ENCODE results near the gene LIG3. TPM values are rescaled to one million over a fixed set of nuclear protein-coding genes. Genes with fewer than 3 reads are reported as not detected.
"Not testable (repeated sequence)": the region's sequence is repeated elsewhere in the genome, so short reads cannot be mapped to it uniquely, and the experiment has no call there.

The LIG3 gene
- total RNA-seq, 1 donor from 2014 or later = 34.0 TPM

GRCh38 chr17:34999456-34999855 lies 19.1 kb downstream of the LIG3 start:
- no peak for DNase-seq

GRCh38 chr17:35000965-35001364 lies 20.7 kb downstream of the LIG3 start:
- not testable (repeated sequence) for DNase-seq

GRCh38 chr17:35001549-35001948 lies 21.2 kb downstream of the LIG3 start:
- no peak for DNase-seq

- DNase-seq = peak; percentile 9
These were observed 22.7 kb downstream of the LIG3 start for GRCh38 chr17:35002876-35003551.

DNA sequence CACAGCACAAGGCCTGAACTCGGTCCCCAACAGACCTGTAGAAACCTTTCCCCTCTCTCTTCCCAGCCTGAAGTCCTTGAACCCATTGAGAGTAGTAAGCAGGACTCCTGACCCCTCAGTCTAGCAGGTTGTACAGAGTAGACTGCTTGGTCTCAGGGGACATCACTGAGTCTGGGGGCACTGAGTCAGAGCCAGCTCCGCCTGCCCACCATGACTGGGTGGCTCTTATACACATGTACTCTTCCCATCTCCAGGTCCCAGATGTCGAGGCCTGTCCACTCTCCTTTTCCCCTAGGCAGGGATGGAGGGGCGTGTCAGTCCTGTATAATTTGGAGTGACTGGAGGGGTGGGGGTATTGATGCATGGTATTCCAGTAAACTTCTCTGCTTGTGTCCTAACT lies 23.5 kb downstream of the LIG3 start:
- no peak for DNase-seq

DNA sequence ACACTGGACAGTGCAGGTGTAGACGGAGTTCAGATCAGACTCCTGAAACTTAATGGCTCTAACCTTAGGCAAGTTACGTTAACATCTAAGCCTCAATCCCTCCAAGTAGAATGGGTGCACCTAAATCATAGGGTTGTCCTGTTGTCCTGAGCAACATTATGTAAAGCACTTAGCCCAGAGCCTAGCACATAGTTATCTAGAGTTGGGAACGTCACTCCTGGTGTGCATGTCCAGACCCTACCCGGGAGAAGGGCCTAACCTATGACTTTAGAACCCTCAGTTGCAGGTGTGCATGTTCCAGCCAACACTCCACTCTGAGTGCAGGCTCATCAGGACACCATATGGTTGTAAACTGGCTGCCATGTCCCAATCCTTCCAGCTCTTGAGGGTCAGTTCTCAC lies 26.0 kb downstream of the LIG3 start:
- no peak for DNase-seq

GRCh38 chr17:35006961-35007360 lies 26.6 kb downstream of the LIG3 start:
- DNase-seq = no peak

DNA sequence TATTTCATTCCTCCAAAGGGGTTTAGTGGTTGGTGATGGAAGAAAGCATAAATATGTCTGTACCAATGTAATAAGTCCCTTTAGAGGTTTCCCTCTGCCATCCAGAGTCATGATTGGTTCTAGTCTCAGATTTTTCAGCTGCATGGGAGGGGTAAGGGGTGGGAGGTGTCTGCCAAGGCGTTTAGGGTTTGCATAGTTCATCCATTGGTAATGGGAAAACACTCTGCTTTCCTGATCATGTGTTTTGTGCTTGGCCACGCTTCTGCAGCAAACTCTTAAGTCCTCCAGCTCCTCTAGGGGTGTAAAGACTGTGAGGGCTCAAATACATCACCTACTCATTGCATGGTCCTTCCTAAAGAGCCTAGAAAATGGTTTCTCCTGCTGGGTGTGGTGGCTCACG lies 29.8 kb downstream of the LIG3 start:
- DNase-seq = no peak

DNA sequence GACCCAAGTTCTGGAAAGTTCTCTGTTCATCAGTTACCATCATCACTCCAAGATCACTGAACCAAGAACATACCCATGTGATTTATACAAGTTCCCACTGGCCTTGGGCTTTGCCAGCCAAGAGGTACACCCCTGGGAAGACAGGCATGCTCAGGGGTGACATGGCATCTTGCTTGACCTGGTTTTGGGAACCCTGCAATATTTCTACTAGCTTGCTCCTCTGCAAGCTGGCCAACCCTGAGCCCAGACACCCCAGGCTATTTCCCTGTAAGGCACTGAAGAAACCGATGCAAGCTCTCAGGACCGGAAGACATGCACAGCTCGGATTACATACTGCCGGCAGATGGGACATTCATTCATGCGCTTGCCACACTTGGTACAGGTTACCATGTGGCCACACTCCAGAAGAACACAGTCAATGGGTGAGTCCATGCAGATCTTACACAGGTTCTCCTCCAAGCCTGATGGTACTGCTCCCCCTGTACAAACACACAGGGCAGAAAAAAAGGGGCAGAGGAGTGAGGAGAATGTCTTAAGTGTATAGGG lies 31.4 kb downstream of the LIG3 start:
- DNase-seq = peak; percentile 15

DNA sequence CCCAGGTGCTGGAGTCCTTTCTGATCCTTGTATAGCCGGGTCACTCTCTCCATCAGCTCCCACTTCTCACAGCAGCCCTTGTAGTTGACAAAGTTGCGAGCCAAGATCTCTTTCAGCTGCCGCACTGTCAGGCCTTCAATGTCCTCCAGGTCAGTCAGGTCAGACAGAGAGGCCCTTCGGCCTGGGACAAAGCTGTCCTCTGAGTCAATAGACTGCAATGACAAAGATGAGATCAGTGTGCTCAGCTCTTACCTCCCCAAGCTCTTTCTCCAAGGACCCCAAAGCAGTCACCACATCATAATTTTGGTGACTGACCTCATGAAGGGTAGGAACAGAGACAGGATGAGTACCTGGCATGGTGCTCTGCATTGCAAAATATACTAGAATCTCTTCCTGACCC lies 36.1 kb downstream of the LIG3 start:
- DNase-seq = no peak

GRCh38 chr17:35017021-35017420 lies 36.7 kb downstream of the LIG3 start:
- no peak for DNase-seq

- no peak for DNase-seq
These were observed 38.5 kb downstream of the LIG3 start for GRCh38 chr17:35018814-35019213.

- DNase-seq = no peak
These were observed 39.3 kb downstream of the LIG3 start for GRCh38 chr17:35019386-35020179.

DNA sequence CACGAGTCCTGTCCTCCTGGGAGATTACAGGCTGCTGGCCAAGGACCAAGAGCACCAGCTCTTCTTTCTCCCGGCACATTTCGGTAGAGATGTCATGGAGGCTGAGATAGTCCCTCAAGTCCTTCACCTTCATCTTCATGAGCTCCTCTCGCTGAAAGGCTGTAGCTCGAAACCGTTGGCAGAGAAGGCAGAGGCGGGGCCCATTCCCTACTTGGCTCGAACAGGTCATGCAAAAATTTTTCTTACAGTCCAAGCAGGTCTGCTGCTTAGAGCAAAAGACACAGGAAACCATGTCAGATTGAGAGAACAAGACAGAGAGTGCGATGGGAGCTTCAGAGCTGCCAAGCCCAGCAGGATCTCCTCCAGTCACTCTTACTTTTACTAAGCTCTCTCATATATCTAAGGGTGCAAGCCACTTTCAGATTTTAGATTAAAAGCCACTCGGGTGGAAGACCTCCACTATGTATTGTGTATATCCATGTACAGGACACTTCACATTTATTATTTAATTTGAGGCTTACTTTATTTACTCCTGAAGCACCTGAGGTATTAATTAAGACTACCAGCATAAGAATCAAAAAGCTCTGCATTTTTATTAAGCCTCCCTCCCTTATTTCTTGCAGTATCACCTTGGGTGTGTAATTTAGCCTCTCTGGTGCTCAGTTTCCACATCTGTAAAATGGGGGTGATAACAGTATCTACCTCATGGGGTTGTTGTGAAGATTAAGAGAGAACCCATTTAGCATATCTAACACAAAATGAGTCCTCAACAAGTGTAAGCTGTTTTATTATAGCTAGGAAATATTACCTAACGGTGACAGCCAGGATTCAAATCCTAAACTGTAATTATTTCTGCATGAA lies 41.4 kb downstream of the LIG3 start:
- DNase-seq = no peak

DNA sequence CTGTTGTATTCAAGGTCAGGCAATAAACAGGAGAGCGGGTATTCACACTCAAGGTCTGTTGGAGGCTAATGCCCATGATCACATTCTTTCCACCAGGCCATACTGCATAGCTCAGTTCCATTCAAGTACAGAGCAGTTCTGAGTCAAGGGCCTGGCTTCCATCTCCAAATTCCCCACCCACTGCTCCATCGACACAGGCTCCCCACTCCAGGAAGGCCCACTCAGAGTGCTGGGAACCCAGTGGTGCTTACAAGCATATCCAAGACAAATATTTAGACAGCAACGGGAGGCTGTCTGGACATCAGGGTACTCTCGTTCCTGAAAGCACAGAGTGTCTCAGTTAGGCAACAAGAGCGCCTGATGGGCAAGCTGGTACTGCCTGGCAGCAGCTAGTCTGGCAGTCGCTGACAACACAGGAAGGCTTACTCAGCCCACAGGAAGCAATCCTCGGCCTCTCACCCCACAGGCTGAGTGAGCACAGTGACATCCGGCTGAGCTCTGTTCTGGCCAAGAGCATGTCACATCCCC lies 42.3 kb downstream of the LIG3 start:
- DNase-seq = peak; percentile 15

- DNase-seq = no peak
These were observed 43.2 kb downstream of the LIG3 start for GRCh38 chr17:35023538-35023937.

DNA sequence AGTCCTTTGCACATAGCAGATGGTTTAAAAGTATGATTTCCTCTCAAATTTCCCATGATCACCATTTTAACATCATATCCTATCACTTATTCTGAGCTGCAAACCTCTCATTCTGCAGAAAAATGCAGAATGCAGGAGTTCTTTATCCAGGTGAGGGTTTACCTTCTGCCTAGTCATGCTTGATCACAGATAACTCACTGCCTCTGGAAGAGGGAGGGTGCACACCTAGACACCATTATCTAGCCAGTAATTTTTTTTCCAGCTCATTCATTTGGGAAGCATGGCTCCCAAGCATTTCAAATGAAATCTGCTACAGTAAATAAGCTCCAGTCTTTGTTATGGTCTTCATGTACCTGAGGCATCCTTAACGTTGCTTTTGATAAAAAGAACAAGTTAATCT lies 45.2 kb downstream of the LIG3 start:
- DNase-seq = no peak

GRCh38 chr17:35028097-35028496 lies 47.8 kb downstream of the LIG3 start:
- not testable (repeated sequence) for DNase-seq

DNA sequence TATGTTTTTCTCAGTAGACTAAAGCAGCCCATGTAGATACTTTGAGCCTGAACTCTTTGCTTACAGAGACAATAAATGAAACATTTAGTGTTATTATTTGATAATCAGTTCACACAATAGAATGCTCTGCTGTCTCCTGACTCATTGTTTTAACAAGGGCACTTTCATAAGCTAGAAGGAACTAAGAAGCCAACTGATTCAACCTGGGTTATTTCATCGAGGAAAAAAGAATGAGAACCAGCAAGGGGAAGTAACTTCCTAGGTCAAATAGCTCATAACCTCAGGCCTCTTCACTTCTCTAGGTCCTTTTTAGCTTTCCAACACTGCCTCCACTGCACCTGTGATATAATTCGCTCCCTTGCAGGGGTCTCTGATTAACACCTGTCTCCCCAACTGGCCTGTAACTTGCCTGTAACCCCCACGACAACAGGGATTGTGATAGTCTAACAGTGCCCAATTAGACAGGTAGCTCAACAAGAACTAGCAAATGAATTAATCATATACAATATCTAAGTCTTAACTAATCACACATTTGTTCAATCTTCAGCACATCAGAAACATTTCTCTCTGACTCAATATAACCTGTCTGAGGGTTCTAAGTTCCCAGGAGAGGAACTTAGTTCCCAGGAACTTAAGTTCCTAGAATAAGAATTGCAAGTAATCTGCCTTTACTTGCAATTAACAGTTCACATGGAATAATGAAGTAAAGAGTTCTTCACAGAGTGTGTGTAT lies 48.4 kb downstream of the LIG3 start:
- no peak for DNase-seq

- no peak for DNase-seq
These were observed 50.5 kb downstream of the LIG3 start for GRCh38 chr17:35030780-35031179.

GRCh38 chr17:35038453-35038852 lies 58.1 kb downstream of the LIG3 start:
- DNase-seq = no peak

- no peak for DNase-seq
These were observed 61.1 kb downstream of the LIG3 start for GRCh38 chr17:35041390-35041789.
